ENCODE results near the gene CENPB.

Gene CENPB

DNA sequence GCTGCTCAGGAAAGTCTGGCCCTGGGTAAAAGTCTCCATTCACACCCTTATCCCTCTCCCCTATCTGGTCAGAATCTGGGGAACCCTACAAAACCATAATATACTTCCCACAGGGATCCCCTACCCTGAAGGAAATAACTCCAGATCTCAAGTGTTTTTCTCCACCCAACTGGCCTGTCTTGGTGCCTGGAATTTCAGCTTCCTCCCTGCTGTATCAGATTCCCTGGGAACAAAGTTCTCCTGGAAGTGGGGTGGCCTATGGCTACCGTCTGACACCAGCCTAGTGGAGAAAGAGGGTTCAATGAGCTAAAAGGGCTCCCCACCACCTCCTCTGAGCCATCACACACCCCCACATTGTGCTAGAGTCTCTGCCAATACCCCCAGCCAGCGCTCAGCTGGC, 39.1 kb downstream of the CENPB start:
- no peak for DNase-seq

GRCh38 chr20:3745686-3746173, 40.8 kb downstream of the CENPB start:
- DNase-seq: no peak

DNA sequence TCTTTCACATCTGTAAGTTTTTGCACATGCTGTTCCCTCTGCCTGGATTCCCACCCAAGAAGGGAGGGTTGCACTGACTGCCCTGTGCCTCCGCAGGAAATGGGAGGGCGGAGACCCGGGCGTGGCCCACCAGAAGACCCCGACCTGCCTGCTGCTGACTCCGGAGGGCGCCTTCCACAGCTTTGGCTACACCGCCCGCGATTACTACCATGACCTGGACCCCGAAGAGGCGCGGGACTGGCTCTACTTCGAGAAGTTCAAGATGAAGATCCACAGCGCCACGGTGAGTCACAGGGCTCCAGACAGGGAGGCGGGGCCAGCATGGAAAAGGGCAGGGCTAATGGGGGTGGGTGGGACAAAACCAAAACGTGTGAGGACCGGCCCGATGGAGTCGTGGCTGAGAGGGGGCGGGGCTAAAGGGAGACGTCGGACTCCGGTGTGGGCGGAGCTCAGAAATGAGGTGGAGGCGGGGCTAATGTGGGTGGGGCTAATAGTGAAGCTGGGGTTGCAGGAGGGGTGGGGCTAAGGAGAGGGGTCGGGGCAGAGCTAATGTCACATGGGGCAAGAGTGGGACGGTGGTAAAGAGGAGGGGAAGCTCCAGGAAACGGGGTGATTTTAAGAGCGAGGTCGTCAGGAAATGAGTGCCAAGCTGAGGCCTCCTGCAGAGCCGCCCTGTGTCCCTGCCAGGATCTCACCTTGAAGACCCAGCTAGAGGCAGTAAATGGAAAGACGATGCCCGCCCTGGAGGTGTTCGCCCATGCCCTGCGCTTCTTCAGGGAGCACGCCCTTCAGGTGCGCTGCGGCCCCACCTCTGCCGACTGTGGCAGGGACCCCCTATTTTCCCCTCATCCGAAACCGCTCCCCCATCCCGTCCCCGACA, 41.5 kb downstream of the CENPB start:
- no peak for DNase-seq

- no peak for DNase-seq
Observed at GRCh38 chr20:3744037-3744436, 42.5 kb downstream of the CENPB start.

GRCh38 chr20:3743251-3743650, 43.3 kb downstream of the CENPB start:
- DNase-seq: no peak

- no peak for DNase-seq
Observed at GRCh38 chr20:3741836-3742458, 44.6 kb downstream of the CENPB start.

DNA sequence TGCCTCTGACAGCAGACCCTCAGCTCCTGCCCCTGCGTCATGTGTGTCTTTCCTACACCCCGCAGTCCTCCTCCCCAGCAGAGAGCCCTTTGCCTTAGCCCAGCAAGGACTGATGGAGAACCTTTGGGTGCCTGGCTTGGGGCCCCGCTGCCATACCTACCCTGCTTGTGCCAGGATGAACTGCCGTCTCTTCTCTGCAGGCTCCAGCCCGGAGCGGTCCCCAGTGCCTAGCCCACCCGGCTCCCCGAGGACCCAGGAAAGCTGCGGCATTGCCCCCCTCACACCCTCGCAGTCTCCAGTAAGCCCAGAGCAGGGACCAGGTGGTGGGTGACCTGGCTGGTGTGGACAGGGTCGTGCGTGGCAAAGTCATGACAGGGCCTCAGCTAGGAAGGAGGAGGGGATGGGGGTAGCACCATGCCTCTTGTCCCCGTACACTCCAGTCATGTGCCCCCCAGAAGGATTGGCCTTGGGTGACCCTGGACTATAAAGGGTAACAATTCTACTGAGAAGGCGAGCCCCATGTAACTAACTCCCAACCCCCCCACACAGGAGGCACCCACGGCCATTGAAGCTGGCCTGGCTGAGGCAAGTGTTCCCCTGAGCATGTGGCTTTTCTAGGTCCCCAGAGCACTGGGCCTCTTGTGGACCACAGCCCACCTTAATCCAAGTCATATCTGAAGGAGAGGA, 45.8 kb downstream of the CENPB start:
- DNase-seq: no peak

DNA sequence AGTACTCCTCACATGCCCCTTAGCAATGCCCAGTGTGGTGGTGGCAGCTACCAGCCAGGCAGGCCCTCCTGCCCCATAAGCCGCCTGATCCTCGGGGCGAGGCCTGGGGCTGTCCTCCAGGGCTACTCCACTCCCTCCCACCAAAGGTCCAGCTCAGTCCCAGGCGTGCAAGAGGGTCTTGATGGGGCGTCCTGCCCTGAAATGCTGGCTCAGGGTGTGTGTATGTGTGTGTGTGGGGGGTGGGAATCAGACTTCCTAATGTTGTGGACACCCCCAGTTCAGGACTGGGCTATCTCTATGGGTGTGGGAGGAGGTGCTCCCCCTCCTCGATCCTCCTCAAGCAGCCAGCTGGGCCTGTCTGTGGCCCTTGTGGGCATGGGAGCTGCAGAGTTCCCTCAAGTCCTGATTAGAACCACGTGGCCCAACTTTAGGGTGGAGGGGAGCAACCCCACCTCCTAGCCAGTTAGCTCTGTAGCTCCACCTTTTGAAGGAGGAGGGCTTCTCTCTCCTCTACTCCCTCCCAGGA, 46.6 kb downstream of the CENPB start:
- DNase-seq: no peak

- no peak for DNase-seq
Observed at GRCh38 chr20:3739054-3739925, 47.2 kb downstream of the CENPB start.

GRCh38 chr20:3738111-3739053, 48.2 kb downstream of the CENPB start:
- no peak for DNase-seq

- DNase-seq: no peak
Observed at GRCh38 chr20:3735768-3736167, 50.8 kb downstream of the CENPB start.

- no peak for DNase-seq
Observed at GRCh38 chr20:3734111-3734843, 52.3 kb downstream of the CENPB start.
